Activated CD8-positive, alpha-beta memory T cell treated with anti-CD3 and anti-CD28 coated beads, Interleukin-2, amount 50 U/mL, for 48 hours (primary cell): ENCODE data around the gene SMIM1.

Experiments used
- DNase-seq: peaks from one replicate; pipeline ENCODE4 v3.0.0-alpha.2; 2020

SMIM1 gene, protein sequence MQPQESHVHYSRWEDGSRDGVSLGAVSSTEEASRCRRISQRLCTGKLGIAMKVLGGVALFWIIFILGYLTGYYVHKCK

DNA sequence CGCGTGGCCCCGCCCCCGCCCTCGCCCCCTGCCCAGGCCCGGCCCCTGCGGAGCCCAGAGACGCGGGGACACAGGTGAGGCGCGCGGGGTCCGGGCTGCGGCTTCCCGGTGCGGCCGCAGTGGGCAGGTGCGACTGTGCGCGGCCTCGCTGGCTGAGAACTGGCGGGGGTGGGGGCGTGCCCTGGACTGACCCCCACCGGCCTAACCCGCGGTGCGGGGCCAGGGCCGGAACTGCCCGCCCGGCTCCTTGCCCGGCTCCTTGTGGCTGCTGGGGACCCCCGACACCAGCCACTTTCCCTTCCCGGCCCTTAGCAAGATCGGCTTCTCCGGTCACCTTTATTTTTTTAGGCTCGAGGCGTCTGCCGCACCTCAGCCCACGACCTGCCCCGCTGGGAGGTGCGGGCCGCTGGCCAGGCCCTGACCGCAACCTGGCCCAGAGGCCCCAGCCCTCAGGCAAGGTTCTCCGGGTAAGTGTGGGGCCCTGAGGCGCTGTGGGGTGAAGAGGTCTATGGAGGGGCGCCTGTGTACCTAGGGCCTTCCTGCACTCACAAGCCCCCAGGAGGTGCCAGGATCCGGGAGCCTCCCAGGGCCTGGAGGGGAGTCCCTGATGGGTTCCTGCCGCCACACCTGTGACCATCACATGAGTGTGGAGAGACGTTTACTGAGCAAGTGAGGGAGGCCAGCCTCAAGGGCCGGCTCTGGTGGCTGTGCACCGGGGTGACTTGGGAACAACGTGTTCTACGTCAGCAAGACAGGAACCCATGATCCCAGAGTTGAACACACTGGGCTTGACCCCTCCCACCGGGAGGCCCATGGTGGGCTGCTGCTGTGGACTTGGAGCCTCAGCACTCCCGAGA lies at the start of gene SMIM1:
TSS of gene SMIM1 (plus strand) at position 35 of the 857 bp plus-strand sequence. CDS start 2,625 bp downstream, outside the sequence.
- no peak for DNase-seq

DNA sequence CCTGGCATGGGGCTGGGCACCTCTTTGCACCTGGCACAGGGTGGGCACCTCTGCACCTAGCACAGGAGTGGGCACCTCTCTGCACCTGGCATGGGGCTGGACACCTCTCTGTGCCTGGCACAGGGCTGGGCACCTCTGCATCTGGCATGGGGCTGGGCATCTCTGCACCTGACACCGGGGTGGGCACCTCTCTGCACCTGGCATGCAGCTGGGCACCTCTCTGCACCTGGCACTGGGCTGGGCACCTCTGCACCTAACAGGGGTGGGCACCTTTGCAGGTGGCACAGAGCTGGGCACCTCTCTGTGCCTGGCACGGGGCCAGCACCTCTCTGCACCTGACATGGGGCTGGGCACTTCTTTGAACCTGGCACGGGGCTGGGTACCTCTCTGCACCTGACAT lies 49.7 kb upstream of the SMIM1 start:
- no peak for DNase-seq

GRCh38 chr1:3724416-3725030 lies 48.0 kb upstream of the SMIM1 start:
- peak; percentile 96 for DNase-seq

GRCh38 chr1:3725366-3725765 lies 47.2 kb upstream of the SMIM1 start:
- DNase-seq = no peak

- DNase-seq = peak; percentile 63
Observed at GRCh38 chr1:3727042-3727824, 45.3 kb upstream of the SMIM1 start.

- DNase-seq = no peak
Observed at GRCh38 chr1:3727825-3728776, 44.4 kb upstream of the SMIM1 start.

DNA sequence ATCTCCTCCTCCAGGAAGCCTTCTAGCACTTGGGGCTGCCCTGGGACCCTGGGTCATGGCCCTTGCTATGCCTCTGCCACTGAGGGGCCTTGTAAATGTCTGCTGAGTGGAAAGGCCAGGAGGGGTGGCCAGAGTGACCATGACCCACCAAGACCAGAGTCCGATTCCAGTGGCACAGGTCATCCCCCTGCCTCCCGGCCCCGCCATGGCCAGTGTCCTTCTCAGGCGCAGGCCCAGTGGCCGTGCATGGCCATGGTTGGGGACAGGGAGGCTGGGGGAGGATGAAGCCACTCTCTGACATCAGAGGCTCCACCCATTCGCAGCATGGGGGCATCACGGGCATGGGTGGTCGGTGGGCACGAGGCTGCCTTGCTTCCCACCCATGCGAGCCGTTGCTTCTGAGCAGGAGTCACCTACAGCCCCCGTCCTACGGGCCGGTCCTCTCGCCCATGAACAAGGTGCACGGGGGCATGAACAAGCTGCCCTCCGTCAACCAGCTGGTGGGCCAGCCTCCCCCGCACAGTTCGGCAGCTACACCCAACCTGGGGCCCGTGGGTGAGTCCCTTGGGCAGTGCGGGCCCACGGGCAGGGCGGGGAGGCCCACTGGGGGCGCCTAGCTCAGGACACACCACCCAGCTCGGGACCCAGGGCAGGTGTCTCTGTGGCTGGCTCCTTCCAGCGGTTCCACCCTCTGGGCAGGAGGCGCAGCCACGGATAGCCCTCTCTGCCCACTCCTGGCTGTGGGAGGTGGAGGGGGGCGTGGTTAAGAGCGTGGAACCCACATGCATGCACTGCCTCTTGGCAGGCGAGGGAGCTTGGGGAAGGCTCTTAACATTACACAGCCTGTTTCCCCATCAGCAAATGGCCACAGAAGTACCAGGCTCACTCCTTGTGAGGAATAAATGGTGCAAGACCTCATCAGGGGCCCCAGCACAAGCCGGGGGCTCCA lies 42.7 kb upstream of the SMIM1 start:
- DNase-seq = no peak

GRCh38 chr1:3730543-3731247 lies 41.9 kb upstream of the SMIM1 start:
- no peak for DNase-seq

- DNase-seq = no peak
Observed at GRCh38 chr1:3731583-3732433, 40.7 kb upstream of the SMIM1 start.

GRCh38 chr1:3732434-3733093 lies 40.0 kb upstream of the SMIM1 start:
- no peak for DNase-seq

DNA sequence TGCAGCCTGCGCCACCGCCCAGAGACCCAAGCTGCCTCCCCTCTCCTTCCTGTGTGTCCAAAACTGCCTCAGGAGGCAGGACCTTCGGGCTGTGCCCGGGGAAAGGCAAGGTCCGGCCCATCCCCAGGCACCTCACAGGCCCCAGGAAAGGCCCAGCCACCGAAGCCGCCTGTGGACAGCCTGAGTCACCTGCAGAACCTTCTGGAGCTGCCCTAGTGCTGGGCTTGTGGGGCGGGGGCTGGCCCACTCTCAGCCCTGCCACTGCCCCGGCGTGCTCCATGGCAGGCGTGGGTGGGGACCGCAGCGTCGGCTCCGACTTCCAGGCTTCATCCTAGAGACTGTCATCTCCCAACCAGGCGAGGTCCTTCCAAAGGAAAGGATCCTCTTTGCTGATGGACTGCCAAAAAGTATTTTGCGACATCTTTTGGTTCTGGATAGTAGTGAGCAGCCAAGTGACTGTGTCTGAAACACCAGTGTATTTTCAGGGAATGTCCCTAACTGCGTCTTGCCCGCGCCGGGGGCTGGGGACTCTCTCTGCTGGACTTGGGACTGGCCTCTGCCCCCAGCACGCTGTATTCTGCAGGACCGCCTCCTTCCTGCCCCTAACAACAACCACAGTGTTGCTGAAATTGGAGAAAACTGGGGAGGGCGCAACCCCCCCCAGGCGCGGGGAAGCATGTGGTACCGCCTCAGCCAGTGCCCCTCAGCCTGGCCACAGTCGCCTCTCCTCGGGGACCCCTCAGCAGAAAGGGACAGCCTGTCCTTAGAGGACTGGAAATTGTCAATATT lies 39.3 kb upstream of the SMIM1 start:
- DNase-seq = no peak

- DNase-seq = no peak
Observed at GRCh38 chr1:3733883-3734589, 38.5 kb upstream of the SMIM1 start.

GRCh38 chr1:3734602-3735001 lies 37.9 kb upstream of the SMIM1 start:
- DNase-seq = no peak

DNA sequence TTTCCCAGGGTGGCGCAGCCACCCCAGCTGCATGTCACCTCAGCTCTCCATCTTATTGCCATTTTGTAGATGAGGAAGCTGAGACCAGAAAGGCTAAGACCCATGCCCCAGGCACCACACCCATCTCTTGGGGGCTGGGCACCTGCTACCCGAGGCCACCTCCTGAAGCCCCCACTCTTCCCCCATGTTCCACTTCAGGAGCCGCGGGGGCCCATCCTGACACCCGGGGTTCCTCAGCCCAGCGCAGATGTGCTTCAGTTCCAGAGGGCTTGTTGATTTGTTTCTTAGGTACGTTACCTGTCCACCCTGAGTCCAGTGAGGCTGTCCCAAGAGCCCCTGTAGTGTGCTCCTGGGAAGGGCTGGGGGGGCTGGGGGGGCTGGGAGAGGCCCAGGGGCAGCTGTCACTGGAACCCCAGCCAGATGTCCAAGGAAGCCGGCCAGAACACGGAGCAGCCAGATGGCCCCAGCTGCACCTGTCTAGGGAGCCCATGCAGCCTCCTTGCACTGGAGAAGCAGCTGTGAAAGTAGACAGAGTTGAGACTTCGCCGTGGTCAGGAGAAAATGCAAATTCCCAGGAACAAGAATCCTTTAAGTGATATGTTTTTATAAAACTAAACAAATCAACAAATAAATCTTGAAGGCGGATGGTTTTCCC lies 37.4 kb upstream of the SMIM1 start:
- no peak for DNase-seq

DNA sequence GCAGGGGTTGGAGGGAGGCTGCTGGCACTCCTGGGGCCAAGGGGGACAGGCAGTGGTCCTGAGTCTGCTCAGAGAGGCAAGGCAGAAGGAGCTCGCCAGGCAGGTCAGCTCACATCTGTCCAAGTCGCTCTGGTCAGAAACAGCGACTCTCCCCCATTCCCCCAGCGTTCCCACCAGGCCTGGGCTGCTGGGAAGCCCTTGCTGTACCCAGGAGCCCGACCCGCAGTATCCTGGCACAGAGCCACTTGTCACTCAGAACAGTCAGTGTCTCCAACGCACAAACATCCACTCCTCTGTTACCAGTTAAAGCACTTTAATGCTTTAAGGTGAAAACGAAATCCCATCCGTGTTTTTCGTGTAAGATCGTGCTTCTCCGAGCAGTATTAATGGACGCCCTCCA lies 36.9 kb upstream of the SMIM1 start:
- DNase-seq = no peak

- DNase-seq = no peak
Observed at GRCh38 chr1:3736131-3736561, 36.4 kb upstream of the SMIM1 start.

DNA sequence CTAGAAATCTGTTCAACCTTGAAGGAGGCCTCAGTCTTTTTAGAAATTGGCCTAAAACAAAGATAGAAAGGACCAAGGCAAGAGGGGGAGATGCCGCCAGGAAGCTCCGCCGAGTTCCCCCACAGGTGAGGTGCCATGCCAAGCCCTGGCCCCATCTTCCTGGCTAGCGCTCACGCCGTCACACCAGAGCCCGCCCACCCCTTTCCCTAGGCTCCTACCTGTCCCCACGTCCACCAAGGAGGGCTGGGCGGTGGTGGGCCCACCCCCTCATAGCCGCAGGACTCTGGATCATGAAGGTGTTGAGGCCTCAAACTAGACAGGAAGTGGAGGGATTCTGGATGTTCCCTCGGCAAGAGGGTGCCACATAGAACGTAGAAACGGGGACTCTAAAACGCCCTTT lies 35.8 kb upstream of the SMIM1 start:
- DNase-seq = no peak
